ENCODE measurements around the gene SEMA4G. TPM values are rescaled to one million over a fixed set of nuclear protein-coding genes. Genes with fewer than 3 reads are reported as not detected.

Gene SEMA4G
- total and polyA plus RNA-seq, 2 of the 13 experiments (the other 11 are each of a cell fraction or from before 2014, with no cell fraction given) = 46.2 to 207 TPM

DNA sequence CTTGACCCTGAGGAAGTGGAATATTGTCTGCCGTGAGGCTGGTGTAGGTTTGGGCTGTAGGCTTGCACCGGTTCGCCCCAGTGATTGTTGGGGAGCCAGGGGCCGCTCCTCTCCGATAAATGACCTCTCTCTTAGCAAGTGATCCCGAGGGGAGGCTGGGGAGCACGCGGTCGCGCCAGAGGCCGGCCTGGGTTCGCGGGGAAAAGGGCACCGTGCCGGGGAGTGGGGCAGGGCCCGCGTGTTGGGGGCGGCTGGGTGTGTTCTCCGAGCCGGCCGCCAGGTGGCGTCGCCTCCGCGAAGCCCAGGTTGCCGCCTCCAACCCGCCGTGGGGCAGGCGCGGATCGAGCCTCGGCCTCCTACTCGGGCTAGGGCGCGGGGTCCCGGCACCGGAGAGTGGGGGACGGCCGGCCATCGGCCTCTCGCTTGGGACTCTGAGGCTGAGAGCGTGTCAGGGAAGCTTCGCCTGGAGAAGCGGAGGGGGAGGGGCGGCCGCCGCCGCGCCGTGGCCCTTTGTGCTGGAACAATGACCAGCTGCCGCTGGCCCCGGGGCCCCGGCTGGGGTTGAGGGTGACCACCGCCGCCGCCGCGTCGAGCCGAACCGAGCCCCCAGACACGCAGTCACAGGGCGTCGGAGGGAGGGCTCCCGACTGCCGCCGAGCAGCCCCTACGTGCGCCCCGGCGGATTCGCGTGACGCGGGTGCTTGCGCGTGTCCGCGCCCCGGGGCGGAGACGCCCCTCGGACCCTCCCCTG lies 29.9 kb downstream of the SEMA4G start (continued):
- TF ChIP-seq, protein P1, sequence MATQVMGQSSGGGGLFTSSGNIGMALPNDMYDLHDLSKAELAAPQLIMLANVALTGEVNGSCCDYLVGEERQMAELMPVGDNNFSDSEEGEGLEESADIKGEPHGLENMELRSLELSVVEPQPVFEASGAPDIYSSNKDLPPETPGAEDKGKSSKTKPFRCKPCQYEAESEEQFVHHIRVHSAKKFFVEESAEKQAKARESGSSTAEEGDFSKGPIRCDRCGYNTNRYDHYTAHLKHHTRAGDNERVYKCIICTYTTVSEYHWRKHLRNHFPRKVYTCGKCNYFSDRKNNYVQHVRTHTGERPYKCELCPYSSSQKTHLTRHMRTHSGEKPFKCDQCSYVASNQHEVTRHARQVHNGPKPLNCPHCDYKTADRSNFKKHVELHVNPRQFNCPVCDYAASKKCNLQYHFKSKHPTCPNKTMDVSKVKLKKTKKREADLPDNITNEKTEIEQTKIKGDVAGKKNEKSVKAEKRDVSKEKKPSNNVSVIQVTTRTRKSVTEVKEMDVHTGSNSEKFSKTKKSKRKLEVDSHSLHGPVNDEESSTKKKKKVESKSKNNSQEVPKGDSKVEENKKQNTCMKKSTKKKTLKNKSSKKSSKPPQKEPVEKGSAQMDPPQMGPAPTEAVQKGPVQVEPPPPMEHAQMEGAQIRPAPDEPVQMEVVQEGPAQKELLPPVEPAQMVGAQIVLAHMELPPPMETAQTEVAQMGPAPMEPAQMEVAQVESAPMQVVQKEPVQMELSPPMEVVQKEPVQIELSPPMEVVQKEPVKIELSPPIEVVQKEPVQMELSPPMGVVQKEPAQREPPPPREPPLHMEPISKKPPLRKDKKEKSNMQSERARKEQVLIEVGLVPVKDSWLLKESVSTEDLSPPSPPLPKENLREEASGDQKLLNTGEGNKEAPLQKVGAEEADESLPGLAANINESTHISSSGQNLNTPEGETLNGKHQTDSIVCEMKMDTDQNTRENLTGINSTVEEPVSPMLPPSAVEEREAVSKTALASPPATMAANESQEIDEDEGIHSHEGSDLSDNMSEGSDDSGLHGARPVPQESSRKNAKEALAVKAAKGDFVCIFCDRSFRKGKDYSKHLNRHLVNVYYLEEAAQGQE (IDR thresholded peaks at IDR 0.05; ENCODE audit: borderline replicate concordance in 1 of 2, low read depth in 1 of 2, low read length in 2 of 2) = 0 out of 4 replicates have a peak, but pooled peaks of 1 of the 2 experiments have one; percentile 9
- TF ChIP-seq ATF5 (CRISPR knock-in tag; IDR thresholded peaks at IDR 0.05; ENCODE audit: low read depth) = 0 out of 2 replicates have a peak, but pooled peaks have one; percentile 57
- TF ChIP-seq, protein P2, sequence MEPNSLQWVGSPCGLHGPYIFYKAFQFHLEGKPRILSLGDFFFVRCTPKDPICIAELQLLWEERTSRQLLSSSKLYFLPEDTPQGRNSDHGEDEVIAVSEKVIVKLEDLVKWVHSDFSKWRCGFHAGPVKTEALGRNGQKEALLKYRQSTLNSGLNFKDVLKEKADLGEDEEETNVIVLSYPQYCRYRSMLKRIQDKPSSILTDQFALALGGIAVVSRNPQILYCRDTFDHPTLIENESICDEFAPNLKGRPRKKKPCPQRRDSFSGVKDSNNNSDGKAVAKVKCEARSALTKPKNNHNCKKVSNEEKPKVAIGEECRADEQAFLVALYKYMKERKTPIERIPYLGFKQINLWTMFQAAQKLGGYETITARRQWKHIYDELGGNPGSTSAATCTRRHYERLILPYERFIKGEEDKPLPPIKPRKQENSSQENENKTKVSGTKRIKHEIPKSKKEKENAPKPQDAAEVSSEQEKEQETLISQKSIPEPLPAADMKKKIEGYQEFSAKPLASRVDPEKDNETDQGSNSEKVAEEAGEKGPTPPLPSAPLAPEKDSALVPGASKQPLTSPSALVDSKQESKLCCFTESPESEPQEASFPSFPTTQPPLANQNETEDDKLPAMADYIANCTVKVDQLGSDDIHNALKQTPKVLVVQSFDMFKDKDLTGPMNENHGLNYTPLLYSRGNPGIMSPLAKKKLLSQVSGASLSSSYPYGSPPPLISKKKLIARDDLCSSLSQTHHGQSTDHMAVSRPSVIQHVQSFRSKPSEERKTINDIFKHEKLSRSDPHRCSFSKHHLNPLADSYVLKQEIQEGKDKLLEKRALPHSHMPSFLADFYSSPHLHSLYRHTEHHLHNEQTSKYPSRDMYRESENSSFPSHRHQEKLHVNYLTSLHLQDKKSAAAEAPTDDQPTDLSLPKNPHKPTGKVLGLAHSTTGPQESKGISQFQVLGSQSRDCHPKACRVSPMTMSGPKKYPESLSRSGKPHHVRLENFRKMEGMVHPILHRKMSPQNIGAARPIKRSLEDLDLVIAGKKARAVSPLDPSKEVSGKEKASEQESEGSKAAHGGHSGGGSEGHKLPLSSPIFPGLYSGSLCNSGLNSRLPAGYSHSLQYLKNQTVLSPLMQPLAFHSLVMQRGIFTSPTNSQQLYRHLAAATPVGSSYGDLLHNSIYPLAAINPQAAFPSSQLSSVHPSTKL (CRISPR knock-in tag; IDR thresholded peaks at IDR 0.05) = peak; percentile 63; the same call in 1 of the 2 replicates
- no peak; the same call in 1 of the 2 replicates for TF ChIP-seq DPF2 (CRISPR knock-in tag; IDR thresholded peaks at IDR 0.05; ENCODE audit: borderline replicate concordance, low read depth)
- TF ChIP-seq ZFP91 (CRISPR knock-in tag; IDR thresholded peaks at IDR 0.05; ENCODE audit: borderline replicate concordance) = peak; percentile 63
- TF ChIP-seq TFE3 (CRISPR knock-in tag; IDR thresholded peaks at IDR 0.05) = no peak
- TF ChIP-seq ETV5 (CRISPR knock-in tag; IDR thresholded peaks at IDR 0.05; ENCODE audit: borderline replicate concordance) = no peak; the same call in 1 of the 2 replicates
- no peak for TF ChIP-seq SMAD3 (CRISPR knock-in tag; IDR thresholded peaks at IDR 0.05)
- TF ChIP-seq SNRNP70 (IDR thresholded peaks at IDR 0.05; ENCODE audit: low read depth, low read length) = no peak
- peak; percentile 7; the same call in 1 of the 2 replicates for TF ChIP-seq ZNF275 (CRISPR knock-in tag; IDR thresholded peaks at IDR 0.05; ENCODE audit: borderline replicate concordance)
- TF ChIP-seq TCF7L2 (IDR thresholded peaks at IDR 0.05; ENCODE audit: low read depth, low read length) = no peak
- no peak for TF ChIP-seq ZFP62 (CRISPR knock-in tag; IDR thresholded peaks at IDR 0.05)
- no peak for TF ChIP-seq NCOA1 (CRISPR knock-in tag; IDR thresholded peaks at IDR 0.05)
- TF ChIP-seq MXD4 (CRISPR knock-in tag; IDR thresholded peaks at IDR 0.05) = peak; percentile 64; the same call in 1 of the 2 replicates
